Tibial nerve (tissue), 4 donors: Measurements from ENCODE around the gene MUC16. TPM values are rescaled to one million over a fixed set of nuclear protein-coding genes. Genes with fewer than 3 reads are reported as not detected.

Source experiments
- DNase-seq, 2 donors: peaks; one replicate each; pipeline ENCODE4 v3.0.0-alpha.2; 2019; ENCODE audit warnings: low spot score in 2 of 2
- H3K27ac ChIP-seq, 4 donors: fragments of 200-600 bp; sonication (generic) in 3 of 4; one replicate each; pipeline ENCODE4 v1.5.1; 2017 to 2019; ENCODE audit warnings: mild to moderate bottlenecking in 1 of 4
- H3K27me3 ChIP-seq, 2 donors: fragments of 200-600 bp; sonication (generic) in 1 of 2; one replicate each; pipeline versions ENCODE4 v1.5.1 to v1.6.0; 2017 to 2019
- H3K36me3 ChIP-seq, 3 donors: fragments of 200-600 bp; sonication (generic); one replicate each; pipeline ENCODE4 v1.5.1; 2018 to 2019
- H3K4me1 ChIP-seq, 4 donors: fragments of 200-600 bp; sonication (generic) in 3 of 4; one replicate each; pipeline ENCODE4 v1.5.1; 2017 to 2019
- H3K4me3 ChIP-seq, 4 donors: fragments of 200-600 bp; sonication (generic) in 3 of 4; one replicate each; pipeline ENCODE4 v1.5.1; 2017 to 2019; ENCODE audit warnings: mild to moderate bottlenecking in 1 of 4, moderate library complexity in 1 of 4
- H3K9me3 ChIP-seq, 4 donors: fragments of 200-600 bp; sonication (generic) in 3 of 4; one replicate each; pipeline ENCODE4 v1.5.1; 2017 to 2019
- EP300 ChIP-seq, 2 donors: sonication (generic); formaldehyde crosslinking; IDR thresholded peaks; one replicate each; pipeline ENCODE4 v1.6.1; 2017; ENCODE audit warnings: antibody characterized with exemption in 2 of 2, mild to moderate bottlenecking in 1 of 2
- POLR2A ChIP-seq, 2 donors: fragments of 450-650 bp; IDR thresholded peaks; one replicate each; pipeline ENCODE4 v1.6.1; 2017; ENCODE audit warnings: antibody characterized with exemption in 2 of 2, mild to moderate bottlenecking in 2 of 2, moderate library complexity in 2 of 2
- WGBS, 2 donors: methylation state at CpG; one replicate each; pipeline ENCODE4 v1.1.5; 2018; 5-methylcytosine and 5-hydroxymethylcytosine counted together
- total RNA-seq, 4 donors: library from RNA; depleted of rRNA; stranded (reverse); fragments of >200 nt; gene quantifications; one replicate each; pipeline ENCODE4 v1.1.0, GENCODE V29; 2016
- TF ChIP-seq, protein P1 (sequence below), 5 experiments: fragments of 200-600 bp in 3 of 5; fragments of 450-650 bp in 2 of 5; sonication (generic) in 3 of 5; IDR thresholded peaks; one replicate each; pipeline ENCODE4 v1.5.1; 2016 to 2019; ENCODE audit warnings: antibody characterized with exemption in 5 of 5, mild to moderate bottlenecking in 3 of 5, moderate library complexity in 2 of 5

The MUC16 gene
- total RNA-seq, 4 donors from 2014 or later: under 0.01 to 0.21 (median under 0.01) TPM; not detected in 1

DNA sequence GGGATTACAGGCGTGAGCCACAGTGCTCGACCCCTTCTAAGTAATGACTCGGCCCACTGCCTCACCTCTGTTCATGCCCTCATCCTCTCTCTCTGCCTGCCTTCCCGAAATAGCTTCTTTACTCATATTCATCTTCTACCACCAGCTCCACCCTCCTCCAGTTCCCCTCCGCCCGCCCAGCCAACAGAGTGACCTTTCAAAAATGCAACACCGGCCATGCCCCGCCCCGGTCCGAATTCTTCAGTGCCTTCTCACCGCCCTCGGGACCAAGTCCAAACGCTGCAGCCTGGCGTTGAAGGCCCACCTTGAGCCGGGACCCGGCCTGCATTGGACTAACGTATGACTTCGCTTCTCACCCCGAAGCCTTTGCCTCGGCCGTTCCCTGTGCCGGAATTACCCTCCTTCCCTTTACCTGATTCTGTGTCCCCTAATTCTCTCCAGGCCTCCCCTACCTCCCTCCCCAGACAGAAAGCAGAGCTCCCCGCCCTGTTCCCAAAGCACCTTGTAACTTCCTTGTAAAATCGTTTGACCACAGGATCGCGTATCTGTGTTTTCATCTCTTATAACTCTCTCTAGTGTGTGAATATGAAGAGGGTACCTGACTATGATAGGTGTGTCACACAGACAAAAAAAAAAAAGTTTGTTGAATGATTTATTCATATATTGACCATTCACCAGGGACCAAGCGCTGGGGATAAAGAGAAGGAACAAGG lies 8.1 kb upstream of the MUC16 start:
- DNase-seq: no peak
- Histone ChIP-seq H3K4me3 (no peak overlapping the region), H3K9me3 (peaks cover 0 to 16% (median 0%) of the 10 kb centered on the region in 4 donors), H3K36me3 (no peaks in the 10 kb centered on the region), H3K27me3 (no peaks in the 10 kb centered on the region), H3K27ac (no peak overlapping the region), H3K4me1 (no peaks in the 10 kb centered on the region)
- TF ChIP-seq EP300 (IDR thresholded peaks at IDR 0.05) (no peak), POLR2A (IDR thresholded peaks at IDR 0.05) (no peak)
- TF ChIP-seq, protein P1, sequence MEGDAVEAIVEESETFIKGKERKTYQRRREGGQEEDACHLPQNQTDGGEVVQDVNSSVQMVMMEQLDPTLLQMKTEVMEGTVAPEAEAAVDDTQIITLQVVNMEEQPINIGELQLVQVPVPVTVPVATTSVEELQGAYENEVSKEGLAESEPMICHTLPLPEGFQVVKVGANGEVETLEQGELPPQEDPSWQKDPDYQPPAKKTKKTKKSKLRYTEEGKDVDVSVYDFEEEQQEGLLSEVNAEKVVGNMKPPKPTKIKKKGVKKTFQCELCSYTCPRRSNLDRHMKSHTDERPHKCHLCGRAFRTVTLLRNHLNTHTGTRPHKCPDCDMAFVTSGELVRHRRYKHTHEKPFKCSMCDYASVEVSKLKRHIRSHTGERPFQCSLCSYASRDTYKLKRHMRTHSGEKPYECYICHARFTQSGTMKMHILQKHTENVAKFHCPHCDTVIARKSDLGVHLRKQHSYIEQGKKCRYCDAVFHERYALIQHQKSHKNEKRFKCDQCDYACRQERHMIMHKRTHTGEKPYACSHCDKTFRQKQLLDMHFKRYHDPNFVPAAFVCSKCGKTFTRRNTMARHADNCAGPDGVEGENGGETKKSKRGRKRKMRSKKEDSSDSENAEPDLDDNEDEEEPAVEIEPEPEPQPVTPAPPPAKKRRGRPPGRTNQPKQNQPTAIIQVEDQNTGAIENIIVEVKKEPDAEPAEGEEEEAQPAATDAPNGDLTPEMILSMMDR (IDR thresholded peaks at IDR 0.05): no peak
- WGBS, 2 donors: 86 to 90% methylated on average over 27 of the region's 27 CpGs

DNA sequence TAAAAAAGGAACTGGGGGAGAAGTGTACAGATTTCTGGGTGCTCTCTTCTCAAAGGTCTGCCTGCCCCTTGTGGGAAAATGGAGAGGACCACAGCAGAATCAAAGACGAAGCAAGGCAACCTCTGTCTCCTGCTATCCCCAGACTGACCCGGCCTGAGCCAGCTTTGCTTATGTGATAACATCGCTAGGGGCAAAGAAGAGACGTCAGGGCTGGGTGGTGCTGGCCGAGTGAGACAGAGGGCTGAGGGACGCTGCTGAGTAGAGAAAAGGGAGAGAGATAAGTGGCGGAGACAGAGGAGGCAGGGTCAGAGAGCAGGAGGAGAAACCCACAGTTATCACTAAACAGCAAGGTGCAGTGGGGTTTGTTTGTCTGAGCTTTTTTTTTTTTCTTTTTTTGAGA lies 4.6 kb upstream of the MUC16 start:
- Histone ChIP-seq H3K4me1 (no peaks in the 10 kb centered on the region), H3K36me3 (no peaks in the 10 kb centered on the region), H3K27me3 (no peaks in the 10 kb centered on the region), H3K27ac (no peak overlapping the region), H3K9me3 (peaks cover 0 to 16% (median 0%) of the 10 kb centered on the region in 4 donors), H3K4me3 (no peak overlapping the region)
- WGBS, 2 donors: 57 to 58% methylated on average over 7 of the region's 7 CpGs
- TF ChIP-seq, protein P1 (IDR thresholded peaks at IDR 0.05): no peak
- TF ChIP-seq EP300 (IDR thresholded peaks at IDR 0.05) (no peak), POLR2A (IDR thresholded peaks at IDR 0.05) (no peak)
- DNase-seq: no peak

GRCh38 chr19:9013988-9014387 lies 3.8 kb upstream of the MUC16 start:
- 88 to 98% methylated on average over 1 of the region's 1 CpG for WGBS, 2 donors
- Histone ChIP-seq H3K27me3 (no peaks in the 10 kb centered on the region), H3K36me3 (no peaks in the 10 kb centered on the region), H3K4me3 (no peak overlapping the region), H3K4me1 (no peaks in the 10 kb centered on the region), H3K9me3 (peaks cover 0 to 12% (median 0%) of the 10 kb centered on the region in 4 donors), H3K27ac (no peak overlapping the region)
- TF ChIP-seq, protein P1 (IDR thresholded peaks at IDR 0.05): no peak
- TF ChIP-seq POLR2A (IDR thresholded peaks at IDR 0.05): no peak
- TF ChIP-seq EP300 (IDR thresholded peaks at IDR 0.05): no peak
- DNase-seq: no peak

DNA sequence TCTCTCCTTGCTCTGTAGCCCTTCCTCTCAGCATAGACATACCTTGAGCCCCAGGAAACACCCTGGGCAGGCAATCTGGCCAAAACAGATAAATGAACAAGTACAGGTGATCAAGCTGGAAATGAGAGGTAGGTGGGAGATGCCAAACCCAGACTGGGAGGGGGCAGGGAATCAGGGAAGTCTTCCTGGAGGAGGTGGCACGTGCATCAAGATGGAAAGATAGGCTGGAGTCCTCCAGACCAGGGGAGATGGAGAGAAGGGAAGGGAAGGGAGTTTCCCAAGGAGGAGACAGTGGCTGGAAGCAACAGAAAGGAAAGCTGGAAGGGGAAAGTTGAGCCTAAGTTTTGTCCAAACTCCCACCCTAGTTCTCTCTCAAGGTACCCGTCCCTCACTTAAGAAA lies 1.7 kb upstream of the MUC16 start:
- no peaks in the 10 kb centered on the region for H3K36me3 ChIP-seq
- no peak overlapping the region for H3K4me3 ChIP-seq
- TF ChIP-seq POLR2A (IDR thresholded peaks at IDR 0.05) (no peak), EP300 (IDR thresholded peaks at IDR 0.05) (no peak)
- TF ChIP-seq, protein P1 (IDR thresholded peaks at IDR 0.05): no peak
- no peaks in the 10 kb centered on the region for H3K27me3 ChIP-seq
- WGBS, 2 donors: 67 to 80% methylated on average over 2 of the region's 2 CpGs
- no peaks in the 10 kb centered on the region for H3K4me1 ChIP-seq
- peaks cover 0 to 11% (median 0%) of the 10 kb centered on the region in 4 donors for H3K9me3 ChIP-seq
- H3K27ac ChIP-seq: no peak overlapping the region
- no peak for DNase-seq

- Histone ChIP-seq H3K9me3 (peaks cover 0 to 11% (median 0%) of the 10 kb centered on the region in 4 donors), H3K36me3 (no peaks in the 10 kb centered on the region), H3K4me1 (no peaks in the 10 kb centered on the region), H3K27ac (no peak overlapping the region), H3K27me3 (no peaks in the 10 kb centered on the region), H3K4me3 (no peak overlapping the region)
- 68 to 71% methylated on average over 9 to 12 of the region's 12 CpGs for WGBS, 2 donors
- TF ChIP-seq, protein P1 (IDR thresholded peaks at IDR 0.05): no peak
- TF ChIP-seq POLR2A (IDR thresholded peaks at IDR 0.05): no peak
- no peak for TF ChIP-seq EP300 (IDR thresholded peaks at IDR 0.05)
- no peak for DNase-seq
Observed at GRCh38 chr19:9010693-9011092, 484 bp upstream of the MUC16 start.
